Adrenal gland (tissue), 5 donors: ENCODE results near the gene EHMT2.

ENCODE experiments used
- POLR2A ChIP-seq, 2 donors: fragments of 450-650 bp; IDR thresholded peaks; one replicate each; pipeline ENCODE4 v1.6.1; 2017; ENCODE audit warnings: antibody characterized with exemption in 2 of 2, mild to moderate bottlenecking in 2 of 2, moderate library complexity in 1 of 2
- TF ChIP-seq, protein P1 (sequence below), 6 experiments: fragments of 450-650 bp in 4 of 6; fragments of 200-600 bp in 2 of 6; sonication (generic) in 1 of 6; IDR thresholded peaks; 1 replicate in 5 of 6; 2 replicates in 1 of 6; pipeline versions ENCODE4 v1.5.1 to v1.8.0; 2016 to 2021; ENCODE audit warnings: antibody characterized with exemption in 6 of 6, mild to moderate bottlenecking in 2 of 6, moderate library complexity in 1 of 6
- donor health status: DM: no; HTN: no; CAD: no.

DNA sequence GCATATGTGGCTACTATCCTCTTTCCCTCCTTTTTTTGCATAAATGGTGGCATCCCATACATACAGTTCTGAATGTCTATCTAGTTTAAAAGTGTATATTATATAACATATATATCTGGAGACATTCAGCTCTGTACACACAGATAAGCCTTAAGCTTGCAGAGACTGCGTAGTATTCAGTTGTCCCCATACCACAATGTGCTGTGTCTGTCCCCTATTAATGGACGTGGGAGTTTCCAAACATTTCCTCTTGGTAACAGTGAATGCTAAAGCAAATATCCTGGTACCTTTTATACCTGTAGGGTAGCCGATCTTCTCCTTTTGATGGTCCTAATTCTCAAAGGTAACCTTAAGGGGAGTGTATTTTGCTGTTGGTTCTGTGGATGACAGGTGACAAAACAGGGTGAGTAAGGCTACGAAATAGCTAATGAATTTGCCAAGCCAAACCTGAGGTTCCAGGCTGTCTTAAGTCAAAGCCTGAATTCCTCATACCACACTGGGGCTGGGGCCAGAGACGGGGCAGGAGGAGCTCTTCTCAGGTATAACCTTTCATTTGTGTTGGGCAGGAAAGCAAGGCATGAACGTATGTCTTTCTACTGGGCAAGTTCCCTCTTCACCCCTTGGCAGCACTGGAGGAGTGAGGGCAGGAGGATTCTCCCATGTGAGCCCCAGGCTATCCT, 22.3 kb upstream of the EHMT2 start:
- TF ChIP-seq POLR2A (IDR thresholded peaks at IDR 0.05) = no peak
- TF ChIP-seq, protein P1, sequence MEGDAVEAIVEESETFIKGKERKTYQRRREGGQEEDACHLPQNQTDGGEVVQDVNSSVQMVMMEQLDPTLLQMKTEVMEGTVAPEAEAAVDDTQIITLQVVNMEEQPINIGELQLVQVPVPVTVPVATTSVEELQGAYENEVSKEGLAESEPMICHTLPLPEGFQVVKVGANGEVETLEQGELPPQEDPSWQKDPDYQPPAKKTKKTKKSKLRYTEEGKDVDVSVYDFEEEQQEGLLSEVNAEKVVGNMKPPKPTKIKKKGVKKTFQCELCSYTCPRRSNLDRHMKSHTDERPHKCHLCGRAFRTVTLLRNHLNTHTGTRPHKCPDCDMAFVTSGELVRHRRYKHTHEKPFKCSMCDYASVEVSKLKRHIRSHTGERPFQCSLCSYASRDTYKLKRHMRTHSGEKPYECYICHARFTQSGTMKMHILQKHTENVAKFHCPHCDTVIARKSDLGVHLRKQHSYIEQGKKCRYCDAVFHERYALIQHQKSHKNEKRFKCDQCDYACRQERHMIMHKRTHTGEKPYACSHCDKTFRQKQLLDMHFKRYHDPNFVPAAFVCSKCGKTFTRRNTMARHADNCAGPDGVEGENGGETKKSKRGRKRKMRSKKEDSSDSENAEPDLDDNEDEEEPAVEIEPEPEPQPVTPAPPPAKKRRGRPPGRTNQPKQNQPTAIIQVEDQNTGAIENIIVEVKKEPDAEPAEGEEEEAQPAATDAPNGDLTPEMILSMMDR (IDR thresholded peaks at IDR 0.05) = no peak
